ENCODE measurements around the gene EHBP1. TPM values are rescaled to one million over a fixed set of nuclear protein-coding genes. Genes with fewer than 3 reads are reported as not detected.

Gene EHBP1
- total RNA-seq, 4 donors from 2014 or later = 52.6 to 167 (median 135) TPM

DNA sequence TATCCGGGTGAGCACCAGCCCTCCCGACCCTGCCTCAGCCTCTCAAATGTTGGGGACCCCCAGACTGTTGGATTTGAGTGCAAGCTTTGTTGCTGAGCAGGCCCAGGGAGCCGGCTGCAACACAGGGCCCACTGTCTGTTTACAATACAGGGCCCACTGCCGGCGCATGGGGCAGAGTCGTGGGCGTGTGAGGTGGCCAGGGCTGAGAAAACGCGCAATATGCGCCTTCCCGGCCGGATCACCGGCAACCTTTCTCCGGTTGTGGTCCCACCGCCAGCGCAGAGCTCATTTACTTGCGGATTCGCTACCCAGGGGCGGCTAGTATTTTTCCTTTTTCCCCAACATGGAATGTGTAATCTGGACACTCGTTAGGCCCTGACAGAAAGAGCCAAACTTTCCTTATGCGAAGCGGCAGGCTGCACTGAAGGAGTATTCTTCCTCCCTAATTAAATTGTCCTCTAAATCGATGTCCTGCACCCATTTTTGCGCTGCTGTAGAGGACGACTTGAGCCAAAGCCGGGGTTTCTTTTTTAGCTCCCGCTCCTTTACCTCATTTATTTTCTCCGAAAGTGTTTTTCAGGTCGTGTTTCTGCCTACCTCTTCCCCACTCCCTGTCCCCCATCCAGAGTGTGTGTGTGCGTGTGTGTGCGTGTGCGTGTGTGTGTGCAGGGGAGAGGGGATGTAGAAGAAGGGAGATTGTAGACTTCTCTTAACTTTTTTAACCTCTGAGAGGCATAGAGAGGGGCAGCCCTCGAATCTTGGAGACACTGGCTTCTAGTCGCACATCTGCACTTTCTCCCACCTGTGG is 347.8 kb downstream of the EHBP1 start:
- H3K27me3 ChIP-seq = peaks cover 49 to 68% of the 10 kb centered on the region in 2 donors
- intact Hi-C loops (cut with DNase I; ENCODE audit: low total_unique reads) = no loop called here
- no peak for DNase-seq

DNA sequence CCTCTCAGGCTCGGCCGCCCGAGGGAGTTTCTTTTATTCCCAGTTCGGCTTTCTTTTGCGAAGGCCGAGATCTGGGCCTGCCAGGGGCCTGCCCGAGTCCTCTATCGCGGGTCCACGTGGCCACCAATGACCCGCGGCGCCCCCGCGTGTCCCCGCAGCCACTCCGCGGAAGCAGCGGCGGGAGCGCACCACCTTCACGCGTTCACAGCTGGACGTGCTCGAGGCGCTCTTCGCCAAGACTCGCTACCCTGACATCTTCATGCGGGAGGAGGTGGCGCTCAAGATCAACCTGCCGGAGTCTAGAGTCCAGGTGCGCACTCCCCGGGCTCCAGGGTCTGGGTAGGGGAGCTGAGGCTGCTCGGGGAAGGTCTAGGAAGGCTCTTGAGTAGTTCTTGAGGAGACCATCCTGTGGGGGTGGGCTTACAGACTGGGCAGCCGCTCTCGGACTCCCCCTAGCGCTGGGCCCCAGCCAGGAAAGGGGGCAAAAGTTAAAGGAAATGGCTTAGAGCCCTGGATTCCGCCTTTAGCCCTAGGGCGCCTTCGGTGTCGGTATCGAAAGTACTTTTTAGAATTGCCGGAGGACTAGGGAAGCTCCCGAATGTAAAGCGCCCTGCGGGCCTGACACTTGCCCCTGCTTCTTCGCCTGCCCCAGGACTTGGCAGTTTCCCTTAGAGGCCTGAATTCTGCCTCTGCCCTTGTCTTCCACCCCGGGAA is 348.5 kb downstream of the EHBP1 start:
- no peaks in the 10 kb centered on the region for H3K36me3 ChIP-seq
- peak in 1 of 2 donors; percentile 11 for DNase-seq

More for the DNA sequence above, 347.8 kb downstream of the EHBP1 start:
- Histone ChIP-seq H3K27ac (no peak overlapping the region), H3K9me3 (no peaks in the 10 kb centered on the region), H3K36me3 (no peaks in the 10 kb centered on the region), H3K4me1 (peaks cover 0 to 19% of the 10 kb centered on the region in 2 donors), H3K4me3 (no peak overlapping the region)
- no peak for TF ChIP-seq CTCF (IDR thresholded peaks at IDR 0.05)
- TF ChIP-seq POLR2A (IDR thresholded peaks at IDR 0.05) = no peak

DNA sequence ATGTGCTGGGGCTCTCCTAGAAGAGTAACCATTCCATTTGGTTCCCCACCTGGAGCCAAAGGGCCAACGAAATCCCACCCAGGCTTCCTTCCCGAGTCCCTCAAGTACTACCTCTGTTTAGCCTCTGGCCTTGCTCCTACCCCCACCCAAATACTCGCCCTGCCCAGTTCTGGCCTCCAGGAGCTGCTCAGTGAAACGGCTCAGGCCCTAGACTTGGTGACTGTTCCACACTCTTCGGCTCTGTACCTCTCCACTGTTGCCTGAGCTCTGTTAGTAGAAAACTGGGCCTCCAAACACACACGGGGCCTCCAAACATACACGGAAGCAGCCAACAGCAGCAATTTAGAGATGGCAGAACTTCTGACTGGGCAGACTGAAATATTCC is 349.3 kb downstream of the EHBP1 start:
- intact Hi-C loops (cut with DNase I; ENCODE audit: low total_unique reads) = no loop called here
- no peak for DNase-seq
- Histone ChIP-seq H3K27ac (no peak overlapping the region), H3K36me3 (no peaks in the 10 kb centered on the region), H3K4me1 (peaks cover 0 to 27% of the 10 kb centered on the region in 2 donors), H3K27me3 (peaks cover 53 to 66% of the 10 kb centered on the region in 2 donors), H3K9me3 (no peaks in the 10 kb centered on the region), H3K4me3 (no peak overlapping the region)
- no peak for TF ChIP-seq CTCF (IDR thresholded peaks at IDR 0.05)
- no peak for TF ChIP-seq POLR2A (IDR thresholded peaks at IDR 0.05)

More for the DNA sequence above, 348.5 kb downstream of the EHBP1 start:
- Histone ChIP-seq H3K27ac (no peak overlapping the region), H3K4me3 (no peak overlapping the region), H3K4me1 (peaks cover 0 to 27% of the 10 kb centered on the region in 2 donors), H3K27me3 (peaks cover 52 to 68% of the 10 kb centered on the region in 2 donors), H3K9me3 (no peaks in the 10 kb centered on the region)
- TF ChIP-seq CTCF (IDR thresholded peaks at IDR 0.05) = no peak
- TF ChIP-seq POLR2A (IDR thresholded peaks at IDR 0.05) = no peak
- intact Hi-C loops (cut with DNase I; ENCODE audit: low total_unique reads) = no loop called here

DNA sequence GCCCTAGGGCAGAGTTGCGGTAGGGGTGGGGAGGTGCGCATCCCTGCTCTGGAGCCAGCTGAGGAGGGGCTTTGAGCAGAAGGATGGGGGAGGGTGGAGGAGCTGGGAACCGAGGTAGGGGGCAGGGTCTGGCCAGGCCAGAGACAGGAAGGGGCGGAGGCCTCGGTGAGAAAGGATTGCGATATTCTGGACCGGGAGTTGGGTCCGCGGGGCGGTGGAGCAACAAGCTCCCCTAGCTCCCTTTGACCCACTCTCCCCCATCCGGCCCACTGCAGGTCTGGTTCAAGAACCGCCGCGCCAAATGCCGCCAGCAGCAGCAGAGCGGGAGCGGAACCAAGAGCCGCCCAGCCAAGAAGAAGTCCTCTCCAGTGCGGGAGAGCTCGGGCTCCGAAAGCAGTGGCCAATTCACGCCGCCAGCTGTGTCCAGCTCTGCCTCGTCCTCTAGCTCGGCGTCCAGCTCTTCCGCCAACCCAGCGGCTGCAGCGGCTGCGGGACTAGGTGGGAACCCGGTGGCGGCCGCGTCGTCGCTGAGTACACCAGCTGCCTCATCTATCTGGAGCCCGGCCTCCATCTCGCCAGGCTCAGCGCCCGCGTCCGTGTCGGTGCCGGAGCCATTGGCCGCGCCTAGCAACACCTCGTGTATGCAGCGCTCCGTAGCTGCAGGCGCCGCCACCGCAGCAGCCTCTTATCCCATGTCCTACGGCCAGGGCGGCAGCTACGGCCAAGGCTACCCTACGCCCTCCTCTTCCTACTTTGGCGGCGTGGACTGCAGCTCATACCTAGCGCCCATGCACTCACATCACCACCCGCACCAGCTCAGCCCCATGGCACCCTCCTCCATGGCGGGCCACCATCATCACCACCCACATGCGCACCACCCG is 350.0 kb downstream of the EHBP1 start:
- H3K4me1 ChIP-seq = peaks cover 0 to 22% of the 10 kb centered on the region in 2 donors
- no peak for TF ChIP-seq POLR2A (IDR thresholded peaks at IDR 0.05)
- no peak for TF ChIP-seq CTCF (IDR thresholded peaks at IDR 0.05)
- no peak overlapping the region for H3K27ac ChIP-seq
- no peaks in the 10 kb centered on the region for H3K36me3 ChIP-seq
- intact Hi-C loops (cut with DNase I; ENCODE audit: low total_unique reads) = no loop called here
- H3K27me3 ChIP-seq = peaks cover 57 to 72% of the 10 kb centered on the region in 2 donors
- H3K4me3 ChIP-seq = no peak overlapping the region
- no peaks in the 10 kb centered on the region for H3K9me3 ChIP-seq
- DNase-seq = no peak

Data from uterus (tissue), 4 donors.